ENCODE results near the gene TMEM131L.

DNA sequence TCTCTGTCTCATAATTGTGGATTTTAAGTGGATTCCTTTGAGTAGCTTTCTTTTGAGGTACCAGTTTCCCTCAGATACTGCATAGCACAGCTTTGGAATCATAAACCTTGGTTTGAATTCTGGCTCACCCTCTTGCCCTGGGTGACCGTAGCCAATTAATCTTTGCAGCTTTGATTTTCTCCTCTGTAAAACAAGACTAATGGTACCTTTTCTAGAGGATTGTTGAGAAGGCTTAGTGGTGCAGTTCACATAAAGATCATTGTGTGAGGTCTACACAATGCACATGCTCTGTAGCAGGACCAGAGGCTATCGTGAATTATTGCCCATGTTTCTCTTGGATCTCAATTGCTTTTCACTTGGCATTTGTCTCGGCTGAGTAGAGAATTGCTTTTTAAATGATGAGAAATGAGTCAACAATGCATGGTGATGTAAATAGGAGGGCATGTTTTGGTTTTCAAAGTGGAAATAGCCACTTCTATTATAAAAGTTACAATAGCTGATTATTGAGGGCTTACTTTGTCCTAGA is 47.9 kb downstream of the TMEM131L start:
- TF ChIP-seq, protein P1, sequence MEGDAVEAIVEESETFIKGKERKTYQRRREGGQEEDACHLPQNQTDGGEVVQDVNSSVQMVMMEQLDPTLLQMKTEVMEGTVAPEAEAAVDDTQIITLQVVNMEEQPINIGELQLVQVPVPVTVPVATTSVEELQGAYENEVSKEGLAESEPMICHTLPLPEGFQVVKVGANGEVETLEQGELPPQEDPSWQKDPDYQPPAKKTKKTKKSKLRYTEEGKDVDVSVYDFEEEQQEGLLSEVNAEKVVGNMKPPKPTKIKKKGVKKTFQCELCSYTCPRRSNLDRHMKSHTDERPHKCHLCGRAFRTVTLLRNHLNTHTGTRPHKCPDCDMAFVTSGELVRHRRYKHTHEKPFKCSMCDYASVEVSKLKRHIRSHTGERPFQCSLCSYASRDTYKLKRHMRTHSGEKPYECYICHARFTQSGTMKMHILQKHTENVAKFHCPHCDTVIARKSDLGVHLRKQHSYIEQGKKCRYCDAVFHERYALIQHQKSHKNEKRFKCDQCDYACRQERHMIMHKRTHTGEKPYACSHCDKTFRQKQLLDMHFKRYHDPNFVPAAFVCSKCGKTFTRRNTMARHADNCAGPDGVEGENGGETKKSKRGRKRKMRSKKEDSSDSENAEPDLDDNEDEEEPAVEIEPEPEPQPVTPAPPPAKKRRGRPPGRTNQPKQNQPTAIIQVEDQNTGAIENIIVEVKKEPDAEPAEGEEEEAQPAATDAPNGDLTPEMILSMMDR (IDR thresholded peaks at IDR 0.05 in 2 of 3, conservative IDR thresholded peaks at IDR 0.05 in 1 of 3; ENCODE audit: borderline replicate concordance in 1 of 3, insufficient read depth in 1 of 3, low read depth in 2 of 3, low read length in 2 of 3), result no peak
- TF ChIP-seq POLR2A (IDR thresholded peaks at IDR 0.05; ENCODE audit: borderline replicate concordance, extremely low read depth, insufficient read depth, insufficient read length) (no peak), SIN3A (IDR thresholded peaks at IDR 0.05; ENCODE audit: low read depth) (peak; percentile 48; the same call in 1 of the 2 replicates), RAD21 (IDR thresholded peaks at IDR 0.05; ENCODE audit: low read depth) (0 out of 2 replicates have a peak, but pooled peaks have one; percentile 11)
